ENCODE data around the gene KMO. TPM values are rescaled to one million over a fixed set of nuclear protein-coding genes. Genes with fewer than 3 reads are reported as not detected.

Gene KMO
- total RNA-seq (ENCODE audit: low replicate concordance) = not detected in 2 replicates

- TF ChIP-seq, protein P1, sequence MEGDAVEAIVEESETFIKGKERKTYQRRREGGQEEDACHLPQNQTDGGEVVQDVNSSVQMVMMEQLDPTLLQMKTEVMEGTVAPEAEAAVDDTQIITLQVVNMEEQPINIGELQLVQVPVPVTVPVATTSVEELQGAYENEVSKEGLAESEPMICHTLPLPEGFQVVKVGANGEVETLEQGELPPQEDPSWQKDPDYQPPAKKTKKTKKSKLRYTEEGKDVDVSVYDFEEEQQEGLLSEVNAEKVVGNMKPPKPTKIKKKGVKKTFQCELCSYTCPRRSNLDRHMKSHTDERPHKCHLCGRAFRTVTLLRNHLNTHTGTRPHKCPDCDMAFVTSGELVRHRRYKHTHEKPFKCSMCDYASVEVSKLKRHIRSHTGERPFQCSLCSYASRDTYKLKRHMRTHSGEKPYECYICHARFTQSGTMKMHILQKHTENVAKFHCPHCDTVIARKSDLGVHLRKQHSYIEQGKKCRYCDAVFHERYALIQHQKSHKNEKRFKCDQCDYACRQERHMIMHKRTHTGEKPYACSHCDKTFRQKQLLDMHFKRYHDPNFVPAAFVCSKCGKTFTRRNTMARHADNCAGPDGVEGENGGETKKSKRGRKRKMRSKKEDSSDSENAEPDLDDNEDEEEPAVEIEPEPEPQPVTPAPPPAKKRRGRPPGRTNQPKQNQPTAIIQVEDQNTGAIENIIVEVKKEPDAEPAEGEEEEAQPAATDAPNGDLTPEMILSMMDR (IDR thresholded peaks at IDR 0.05; ENCODE audit: insufficient read depth, low read length) = no peak
- peak; percentile 18 for DNase-seq (ENCODE audit: low read depth)
- H3K4me3 ChIP-seq (ENCODE audit: low read depth, low read length) = peak within 1 kb of the TSS; percentile 61
Measured at GRCh38 chr1:241532162-241532531, at the start of gene KMO. Gene KMO (plus strand): TSS chr1:241532378. CDS start chr1:241532445, 67 bp downstream.

DNA sequence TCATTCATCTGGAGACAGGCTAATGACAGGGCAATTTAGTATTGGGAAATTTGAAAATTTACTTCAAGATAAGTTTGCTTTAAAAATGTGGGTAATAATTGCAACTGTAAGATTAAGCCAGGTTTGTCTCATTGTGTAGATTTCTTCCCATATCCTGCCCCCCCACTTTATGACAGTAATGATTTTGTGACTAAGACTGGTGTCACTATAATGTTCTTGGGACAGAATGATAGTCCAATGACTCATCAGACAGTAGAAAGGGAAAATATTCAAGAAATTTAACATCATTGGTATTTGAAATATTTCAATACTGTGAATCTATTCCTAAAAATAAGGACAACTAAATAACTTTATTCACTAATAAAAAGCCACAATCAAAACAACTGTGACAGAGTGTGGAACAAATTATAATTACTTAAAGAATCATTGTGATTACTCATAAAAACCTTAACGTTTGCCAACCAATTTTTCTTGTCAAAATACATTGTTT, 49.4 kb upstream of the KMO start:
- TF ChIP-seq, protein P1 (IDR thresholded peaks at IDR 0.05; ENCODE audit: insufficient read depth, low read length) = no peak
- peak; percentile 63 for DNase-seq (ENCODE audit: low read depth)
- H3K4me3 ChIP-seq (ENCODE audit: low read depth, low read length) = no peak overlapping the region

DNA sequence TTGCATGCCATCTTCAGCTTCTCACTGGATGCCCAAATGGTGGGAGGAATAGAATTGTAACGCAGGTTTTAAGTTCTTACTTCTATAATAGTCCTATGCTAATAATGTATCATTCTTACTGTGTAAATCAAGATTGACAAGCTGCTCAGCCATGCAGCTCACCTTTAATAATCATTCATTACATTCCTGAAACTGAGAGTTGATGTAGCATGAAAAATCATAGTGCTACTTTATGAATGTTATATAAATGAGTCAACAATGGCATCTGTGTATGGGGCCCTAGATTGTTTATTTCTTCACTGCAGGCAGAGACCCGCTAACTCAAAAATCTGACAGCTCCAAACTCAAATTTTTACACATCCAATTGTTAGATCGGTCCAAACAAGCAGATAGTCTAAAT, 47.0 kb upstream of the KMO start:
- DNase-seq (ENCODE audit: low read depth) = no peak
- H3K4me3 ChIP-seq (ENCODE audit: low read depth, low read length) = no peak overlapping the region
- TF ChIP-seq, protein P1 (IDR thresholded peaks at IDR 0.05; ENCODE audit: insufficient read depth, low read length) = no peak

DNA sequence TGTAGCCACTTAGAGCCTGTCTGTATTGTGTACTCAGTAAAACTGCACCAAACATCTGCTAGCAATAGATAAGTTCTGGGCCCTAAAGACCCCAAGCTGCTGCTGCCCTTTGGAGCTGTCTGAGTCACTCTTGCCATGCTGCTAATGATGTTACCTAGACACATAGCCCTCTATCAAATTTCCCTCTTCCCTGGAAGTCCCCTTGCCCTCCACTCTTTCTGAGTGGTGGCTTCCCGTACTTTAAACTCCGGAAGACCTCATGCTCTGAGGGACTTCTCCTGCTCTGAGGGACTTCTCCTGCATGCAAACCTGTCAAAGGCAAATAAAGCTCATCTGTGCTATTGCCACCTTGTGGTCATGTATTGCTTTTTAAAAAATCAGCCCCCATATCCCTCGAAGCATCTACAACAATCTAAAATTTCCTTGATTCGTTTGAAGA, 46.6 kb upstream of the KMO start:
- H3K4me3 ChIP-seq (ENCODE audit: low read depth, low read length) = no peak overlapping the region
- TF ChIP-seq, protein P1 (IDR thresholded peaks at IDR 0.05; ENCODE audit: insufficient read depth, low read length) = peak; percentile 30

DNA sequence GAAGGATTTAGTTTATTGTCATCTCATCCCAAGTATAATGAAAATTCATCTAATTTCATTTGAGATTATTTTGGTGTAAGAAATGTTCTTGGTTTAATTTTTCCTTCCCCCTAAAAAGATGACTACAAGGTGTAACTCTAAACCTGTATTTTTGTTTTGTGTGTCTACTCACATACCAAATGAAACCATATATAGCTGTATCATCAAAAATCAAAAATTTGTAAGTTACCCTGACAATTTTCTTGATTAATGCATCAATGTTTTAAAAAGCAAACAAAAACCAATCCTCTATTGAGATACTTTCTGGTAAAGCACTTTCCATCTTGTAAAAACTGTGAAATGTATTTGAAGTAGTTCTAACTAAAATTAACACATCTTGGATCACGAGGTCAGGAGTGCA, 43.4 kb upstream of the KMO start:
- no peak for DNase-seq (ENCODE audit: low read depth)
- H3K4me3 ChIP-seq (ENCODE audit: low read depth, low read length) = no peak overlapping the region
- TF ChIP-seq, protein P1 (IDR thresholded peaks at IDR 0.05; ENCODE audit: insufficient read depth, low read length) = no peak

More for the DNA sequence above, 46.6 kb upstream of the KMO start:
- peak; percentile 24 for DNase-seq (ENCODE audit: low read depth)

GRCh38 chr1:241495741-241496140, 36.4 kb upstream of the KMO start:
- DNase-seq (ENCODE audit: low read depth) = no peak
- H3K4me3 ChIP-seq (ENCODE audit: low read depth, low read length) = no peak overlapping the region
- TF ChIP-seq, protein P1 (IDR thresholded peaks at IDR 0.05; ENCODE audit: insufficient read depth, low read length) = no peak

DNA sequence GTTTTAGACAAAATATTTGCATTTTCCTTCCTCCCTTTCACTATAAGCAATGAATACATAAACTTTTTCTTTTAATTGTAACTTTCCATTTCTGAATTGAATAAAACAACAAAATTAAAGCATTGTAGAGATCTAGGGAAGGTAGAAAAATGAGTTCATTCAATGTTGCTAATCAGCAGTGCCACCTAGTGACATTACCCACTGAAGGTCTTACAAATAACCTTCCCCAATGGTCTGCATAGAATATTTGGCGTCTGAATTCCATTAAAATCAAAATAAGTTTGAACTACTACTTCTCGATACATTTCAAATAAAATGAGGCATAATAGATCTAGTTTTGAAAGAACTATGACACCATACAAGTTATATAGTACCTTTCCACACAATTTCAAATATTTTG, 32.3 kb upstream of the KMO start:
- H3K4me3 ChIP-seq (ENCODE audit: low read depth, low read length) = no peak overlapping the region
- TF ChIP-seq, protein P1 (IDR thresholded peaks at IDR 0.05; ENCODE audit: insufficient read depth, low read length) = peak; percentile 62
- peak; percentile 74 for DNase-seq (ENCODE audit: low read depth)

Data from fibroblast of the aortic adventitia (primary cell).